GM21360 (cell line): ENCODE results near the gene MRPL9.

Source experiments
- ATAC-seq: cut with Tn5 transposase; IDR thresholded peaks from one replicate; pipeline ENCODE4 v1.9.1; 2021; ENCODE audit warnings: mild to moderate bottlenecking, moderate library complexity; ENCODE audit not compliant: unreplicated experiment

Gene MRPL9

DNA sequence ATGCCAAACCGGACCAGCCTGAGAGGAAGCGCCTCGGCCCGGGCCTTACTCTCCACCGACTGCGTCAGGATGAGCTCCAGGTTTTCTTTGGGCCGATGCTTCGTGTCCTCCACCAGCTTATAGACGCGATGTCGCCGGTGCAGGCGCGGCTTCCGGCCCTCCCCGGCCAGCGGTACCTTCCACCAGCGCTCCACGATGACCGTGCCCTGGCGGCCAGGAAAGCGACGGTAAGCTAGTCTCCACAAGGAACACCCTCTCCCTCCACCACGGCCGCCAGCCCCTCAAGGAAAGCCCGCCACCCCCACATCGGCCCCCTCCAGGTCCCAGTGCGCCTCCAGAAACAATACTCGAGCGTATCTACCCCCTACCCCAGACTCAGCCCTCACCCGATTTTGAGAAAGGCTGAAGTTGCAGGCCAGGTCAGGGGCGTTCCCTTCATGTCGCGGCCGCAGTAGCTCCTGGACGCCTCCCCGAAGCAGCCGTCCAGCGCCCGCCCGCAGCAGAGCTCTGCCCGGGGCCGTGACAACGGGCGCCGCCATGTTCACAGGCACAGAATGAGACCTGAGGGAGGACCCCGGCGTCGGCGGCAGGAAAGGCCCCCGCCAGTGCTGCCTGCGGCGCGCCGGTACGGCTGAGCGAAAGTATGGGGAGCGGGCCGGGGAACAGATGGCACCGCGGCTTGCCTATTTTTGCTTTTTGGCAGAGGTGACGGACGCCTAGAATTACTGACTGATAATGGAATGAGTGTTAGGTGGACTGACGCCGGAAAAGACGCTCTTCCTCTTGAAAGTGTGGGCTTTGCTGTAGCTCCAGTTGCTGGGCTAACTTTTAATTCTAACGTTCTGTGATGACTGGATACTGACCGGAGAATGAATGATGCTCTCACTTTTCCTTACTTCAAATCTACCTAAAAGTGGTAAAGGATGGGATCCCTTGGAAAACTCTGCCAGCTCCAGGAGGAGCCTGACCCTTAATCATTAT, at the start of gene MRPL9:
Gene MRPL9, minus strand, starts transcription at position 556 of the 981 bp plus-strand sequence. Its CDS starts 17 bp downstream, at position 539.
- peak; percentile 83 for ATAC-seq

DNA sequence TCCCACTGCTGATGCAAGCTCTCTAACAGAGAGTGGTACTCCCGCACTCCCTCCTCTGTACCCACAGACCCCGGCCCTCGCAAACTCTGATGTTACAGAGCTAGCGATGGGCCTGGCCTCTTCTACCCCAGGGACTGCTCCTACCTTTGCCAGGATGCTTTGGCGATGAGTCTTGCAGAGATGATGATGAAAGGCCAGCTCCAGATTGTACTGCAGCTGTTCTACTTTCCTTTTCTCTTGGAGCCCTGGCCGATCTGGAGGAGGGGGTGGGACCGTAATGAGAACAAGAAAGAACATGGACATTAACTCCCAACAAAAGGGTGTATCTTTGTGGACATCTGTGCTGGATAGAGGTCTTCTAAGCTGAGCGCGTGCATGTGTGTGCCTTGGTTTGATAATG, 47.9 kb upstream of the MRPL9 start:
- ATAC-seq: no peak

DNA sequence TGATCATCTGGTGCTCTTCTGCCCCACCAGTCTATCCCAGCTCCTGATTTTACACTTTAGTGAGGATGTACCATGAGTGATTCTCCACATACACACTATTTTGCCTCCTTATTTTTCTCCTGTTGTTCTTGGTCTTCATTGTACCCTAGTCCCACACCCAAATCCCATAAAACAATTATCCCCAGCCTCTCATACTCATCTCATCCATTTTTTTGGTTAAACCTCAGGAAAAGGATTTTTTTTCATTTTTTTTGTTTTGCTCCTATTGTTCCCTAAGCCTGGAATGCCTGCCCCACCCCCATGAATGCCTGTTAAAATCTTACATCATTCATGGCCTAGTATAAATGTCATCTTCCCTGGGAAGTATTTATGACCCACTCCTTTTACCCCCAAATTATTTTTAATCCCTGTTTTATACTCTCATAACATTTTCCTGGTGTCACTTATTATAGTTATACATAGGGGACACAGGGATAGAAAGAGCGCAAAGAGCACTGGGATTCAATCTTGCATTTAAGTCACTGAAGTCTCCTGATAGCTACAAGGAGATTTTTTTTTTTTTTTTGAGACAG, 46.8 kb upstream of the MRPL9 start:
- no peak for ATAC-seq

DNA sequence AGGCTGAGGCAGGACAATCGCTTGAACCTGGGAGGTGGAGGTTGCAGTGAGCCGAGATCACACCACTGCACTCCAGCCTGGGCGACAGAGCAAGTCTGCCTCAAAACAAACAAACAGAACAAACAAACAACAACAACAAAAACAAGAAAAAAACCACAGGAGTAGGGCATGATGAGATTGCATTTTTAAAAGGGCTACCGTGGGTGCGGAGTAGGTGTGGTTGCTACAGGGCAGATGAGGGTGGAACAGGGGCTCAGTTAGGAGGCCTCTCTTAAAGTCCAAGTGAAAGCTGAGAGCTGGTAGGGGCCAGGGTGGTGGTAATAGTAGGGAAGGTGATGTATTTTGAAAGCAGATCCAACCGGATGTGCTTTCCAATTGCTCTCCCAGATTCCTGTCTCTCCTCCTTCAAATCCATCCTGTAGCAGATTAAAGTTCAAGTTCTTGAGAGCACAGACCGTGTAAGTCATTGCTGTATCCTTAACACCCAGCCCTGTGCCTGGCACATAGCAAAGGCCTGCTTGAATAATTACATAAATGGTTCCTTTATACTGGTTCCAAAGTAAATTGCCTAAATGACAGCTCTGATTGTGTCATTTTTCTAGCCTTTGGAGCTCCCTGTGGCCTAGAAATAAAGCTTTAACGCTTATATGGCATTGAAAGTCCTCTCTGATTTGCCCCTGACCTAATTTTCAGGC, 46.1 kb upstream of the MRPL9 start:
- no peak for ATAC-seq

GRCh38 chr1:151807766-151808165, 44.5 kb upstream of the MRPL9 start:
- no peak for ATAC-seq

DNA sequence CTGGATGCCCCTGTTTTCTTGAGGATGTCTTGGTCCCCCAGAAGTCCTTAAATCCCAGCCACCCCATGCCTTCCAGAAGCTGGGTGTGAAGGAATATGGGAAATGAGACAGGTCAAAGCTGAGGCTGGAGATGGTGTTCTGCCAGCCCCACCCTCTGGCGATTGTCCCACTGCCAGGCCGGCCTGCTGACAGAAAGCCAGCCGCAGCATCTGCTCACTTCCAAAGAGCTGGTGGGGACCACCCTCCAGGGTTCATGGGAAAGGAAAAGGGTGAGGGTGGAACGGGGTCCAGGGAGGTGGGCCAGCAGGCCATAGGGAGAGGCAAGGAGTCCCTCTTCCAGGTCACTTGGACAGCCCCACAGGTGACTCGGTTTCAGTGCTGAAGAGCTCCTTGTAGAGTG, 43.8 kb upstream of the MRPL9 start:
- ATAC-seq: no peak

GRCh38 chr1:151806170-151806569, 42.9 kb upstream of the MRPL9 start:
- no peak for ATAC-seq

GRCh38 chr1:151805066-151805820, 41.9 kb upstream of the MRPL9 start, which contains the start of gene LINGO4:
Gene LINGO4 (minus strand): TSS chr1:151805419. CDS start chr1:151802704, 2,715 bp downstream.
- no peak for ATAC-seq

- ATAC-seq: no peak
Measured at GRCh38 chr1:151803915-151804314, 40.6 kb upstream of the MRPL9 start.

- ATAC-seq: no peak
Measured at GRCh38 chr1:151803164-151803563, 39.9 kb upstream of the MRPL9 start.

- ATAC-seq: no peak
Measured at GRCh38 chr1:151802372-151802771, 39.1 kb upstream of the MRPL9 start.

- ATAC-seq: no peak
Measured at GRCh38 chr1:151801846-151802245, 38.5 kb upstream of the MRPL9 start.

DNA sequence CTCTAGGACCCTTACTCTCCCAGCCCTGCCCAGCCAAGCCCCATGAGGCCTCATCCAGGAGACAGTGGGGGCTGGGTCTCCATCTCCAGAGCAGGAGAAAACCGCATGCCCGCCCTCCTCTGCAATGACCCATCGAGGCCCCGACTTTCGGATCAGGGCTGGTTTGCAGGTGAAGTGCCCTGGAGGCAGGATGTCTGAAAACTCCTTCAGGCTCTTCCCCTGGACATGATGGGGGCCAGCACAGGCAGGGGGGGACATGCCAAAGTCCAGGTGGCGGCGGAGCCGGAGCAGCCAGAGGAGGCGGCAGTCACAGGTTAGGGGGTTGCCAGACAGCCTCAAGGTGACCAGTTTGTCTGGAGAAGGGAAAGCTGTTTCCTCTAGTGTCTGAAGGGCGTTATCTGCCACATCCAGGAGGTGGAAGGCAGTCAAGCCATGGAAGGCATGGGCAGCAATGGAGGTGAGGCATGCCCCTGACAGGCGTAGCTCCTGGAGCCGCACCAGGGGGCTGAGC, 38.1 kb upstream of the MRPL9 start:
- no peak for ATAC-seq

- ATAC-seq: no peak
Measured at GRCh38 chr1:151800830-151801229, 37.5 kb upstream of the MRPL9 start.

DNA sequence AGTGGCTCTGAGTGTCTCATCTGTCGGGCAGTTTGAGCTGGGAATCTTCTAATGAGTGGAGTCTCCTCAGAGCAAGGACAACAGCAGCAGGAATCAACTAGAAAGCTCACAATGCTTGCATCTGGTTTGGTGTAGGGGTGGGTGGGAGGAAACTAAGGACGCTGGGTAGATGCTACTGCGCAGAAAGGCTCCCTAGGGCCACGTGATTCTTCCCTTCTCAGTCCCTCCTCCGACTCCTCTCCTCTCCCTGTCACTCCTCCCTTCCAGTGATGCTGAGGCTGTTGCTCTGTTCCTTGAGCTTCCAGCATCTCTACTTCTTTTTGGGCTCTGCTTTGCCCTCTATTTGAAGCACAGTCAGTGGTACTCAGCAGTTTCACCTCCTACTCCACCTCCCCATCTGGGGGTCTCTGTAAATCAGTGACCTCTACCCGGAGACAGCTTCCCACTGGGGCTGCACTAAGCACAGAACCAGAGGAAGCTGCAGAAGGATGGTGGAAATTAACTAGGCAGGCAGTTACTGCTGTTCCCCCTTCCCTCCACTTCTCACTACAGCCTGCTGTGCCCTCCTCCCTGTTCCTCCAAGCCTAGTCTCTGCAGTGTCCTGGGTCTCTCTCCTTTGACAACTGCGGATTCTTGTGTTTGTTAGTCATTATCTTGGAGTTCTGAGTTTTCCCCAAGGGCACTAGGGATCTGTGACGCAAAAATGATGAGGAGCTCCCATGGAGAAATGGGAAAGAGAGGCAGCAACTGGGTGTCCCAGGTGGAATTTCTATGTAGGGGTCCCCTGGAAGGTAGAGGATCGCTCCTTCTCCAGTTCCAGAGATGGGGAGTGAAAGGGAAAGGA, 36.1 kb upstream of the MRPL9 start:
- no peak for ATAC-seq

DNA sequence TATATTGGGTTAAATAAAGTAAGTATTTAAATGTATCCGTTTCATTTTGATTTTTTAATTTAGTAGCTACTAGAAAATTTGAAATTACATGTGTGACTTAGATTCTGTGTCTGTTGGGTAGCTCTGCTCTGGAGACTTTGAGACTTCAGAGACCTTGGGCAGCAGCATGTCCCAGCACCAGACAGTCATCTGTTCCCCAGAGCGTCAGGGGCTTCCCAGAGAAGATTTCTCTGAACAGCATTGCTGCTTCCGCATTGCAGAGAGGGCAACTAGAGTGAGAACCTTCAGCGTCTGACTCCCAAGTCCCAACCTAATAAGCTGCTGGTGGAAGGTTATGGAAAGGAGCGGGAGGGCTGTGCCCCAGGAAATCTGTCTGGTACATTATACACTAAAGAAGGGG, 35.3 kb upstream of the MRPL9 start:
- no peak for ATAC-seq

GRCh38 chr1:151790940-151791651, 27.8 kb upstream of the MRPL9 start:
- no peak for ATAC-seq

- ATAC-seq: peak; percentile 88
Measured at GRCh38 chr1:151790071-151790939, 27.0 kb upstream of the MRPL9 start, which contains the start of gene TDRKH. Gene TDRKH (minus strand): TSS chr1:151790500. CDS start chr1:151783022, 7,478 bp downstream.
